NCI-H128 (cell line): Measurements from ENCODE around the gene TRAF2.
"Not testable (repeated sequence)": the region's sequence is repeated elsewhere in the genome, so short reads cannot be mapped to it uniquely, and the experiment has no call there.

ENCODE experiments used
- DNase-seq: peaks from one replicate; lab custom pipeline; 2025; ENCODE audit not compliant: unreplicated experiment; lab: John Stamatoyannopoulos, UW

Gene TRAF2

GRCh38 chr9:136882109-136882946 lies 4.0 kb upstream of the TRAF2 start:
- no peak for DNase-seq

GRCh38 chr9:136882947-136883283 lies 3.4 kb upstream of the TRAF2 start:
- DNase-seq = not testable (repeated sequence)

- DNase-seq = not testable (repeated sequence)
Measured at GRCh38 chr9:136883670-136884069, 2.6 kb upstream of the TRAF2 start.

GRCh38 chr9:136886610-136887597 lies 588 bp downstream of the TRAF2 start:
- DNase-seq = no peak

- DNase-seq = no peak
Measured at GRCh38 chr9:136888454-136888853, 2.1 kb downstream of the TRAF2 start.

GRCh38 chr9:136889858-136890257 lies 3.5 kb downstream of the TRAF2 start:
- no peak for DNase-seq

GRCh38 chr9:136890661-136891060 lies 4.3 kb downstream of the TRAF2 start:
- DNase-seq = no peak

GRCh38 chr9:136896027-136896426 lies 9.7 kb downstream of the TRAF2 start:
- no peak for DNase-seq

- no peak for DNase-seq
Measured at GRCh38 chr9:136898483-136899100, 12.3 kb downstream of the TRAF2 start.

- no peak for DNase-seq
Measured at GRCh38 chr9:136899196-136899595, 12.9 kb downstream of the TRAF2 start.

GRCh38 chr9:136900556-136900955 lies 14.2 kb downstream of the TRAF2 start:
- DNase-seq = no peak

- DNase-seq = no peak
Measured at GRCh38 chr9:136900988-136901515, 14.7 kb downstream of the TRAF2 start.

- no peak for DNase-seq
Measured at GRCh38 chr9:136901516-136902258, 15.4 kb downstream of the TRAF2 start.

- no peak for DNase-seq
Measured at GRCh38 chr9:136902259-136902821, 16.0 kb downstream of the TRAF2 start.

- DNase-seq = no peak
Measured at GRCh38 chr9:136903041-136903554, 16.8 kb downstream of the TRAF2 start.

- DNase-seq = no peak
Measured at GRCh38 chr9:136906266-136906665, 19.9 kb downstream of the TRAF2 start.

- DNase-seq = no peak
Measured at GRCh38 chr9:136907011-136907914, 20.9 kb downstream of the TRAF2 start.

GRCh38 chr9:136910197-136910900 lies 24.0 kb downstream of the TRAF2 start:
- DNase-seq = no peak
